ENCODE measurements around the gene BACH2. TPM values are rescaled to one million over a fixed set of nuclear protein-coding genes. Genes with fewer than 3 reads are reported as not detected.

The BACH2 gene
- total RNA-seq, 2 donors from 2014 or later = 0.52 to 1.2 TPM

- H3K27ac ChIP-seq = no peak overlapping the region
- no peak overlapping the region for H3K9ac ChIP-seq (ENCODE audit: low read depth in 2 of 2, low read length in 2 of 2)
- no peaks in the 10 kb centered on the region for H3K9me3 ChIP-seq
- H3K4me3 ChIP-seq = no peak overlapping the region
- H3K27me3 ChIP-seq = no peaks in the 10 kb centered on the region
- DNase-seq = no peak
- intact Hi-C loops (cut with DNase I) = no loop called here
- no peak for TF ChIP-seq CTCF (IDR thresholded peaks at IDR 0.05)
- H3K36me3 ChIP-seq = no peaks in the 10 kb centered on the region
- no peaks in the 10 kb centered on the region for H3K4me1 ChIP-seq
Measured at GRCh38 chr6:90068703-90069523, 227.7 kb downstream of the BACH2 start.

- no peaks in the 10 kb centered on the region for H3K9me3 ChIP-seq
- no peaks in the 10 kb centered on the region for H3K36me3 ChIP-seq
- no peak overlapping the region for H3K27ac ChIP-seq
- TF ChIP-seq CTCF (IDR thresholded peaks at IDR 0.05) = no peak
- H3K4me1 ChIP-seq = no peaks in the 10 kb centered on the region
- H3K9ac ChIP-seq (ENCODE audit: low read depth in 2 of 2, low read length in 2 of 2) = no peak overlapping the region
- no peak overlapping the region for H3K4me3 ChIP-seq
- no peaks in the 10 kb centered on the region for H3K27me3 ChIP-seq
- intact Hi-C loops (cut with DNase I) = no loop called here
- DNase-seq = no peak
Measured at GRCh38 chr6:90068264-90068663, 228.4 kb downstream of the BACH2 start.

- H3K27ac ChIP-seq = no peak overlapping the region
- H3K9ac ChIP-seq (ENCODE audit: low read depth in 2 of 2, low read length in 2 of 2) = no peak overlapping the region
- no peaks in the 10 kb centered on the region for H3K9me3 ChIP-seq
- H3K4me1 ChIP-seq = no peaks in the 10 kb centered on the region
- H3K27me3 ChIP-seq = no peaks in the 10 kb centered on the region
- no peaks in the 10 kb centered on the region for H3K36me3 ChIP-seq
- intact Hi-C loops (cut with DNase I) = no loop called here
- no peak overlapping the region for H3K4me3 ChIP-seq
- TF ChIP-seq CTCF (IDR thresholded peaks at IDR 0.05) = no peak
- no peak for DNase-seq
Measured at GRCh38 chr6:90066697-90067096, 229.9 kb downstream of the BACH2 start.

GRCh38 chr6:90065173-90065572 lies 231.5 kb downstream of the BACH2 start:
- no peak for DNase-seq
- H3K36me3 ChIP-seq = no peaks in the 10 kb centered on the region
- intact Hi-C loops (cut with DNase I) = no loop called here
- H3K9ac ChIP-seq (ENCODE audit: low read depth in 2 of 2, low read length in 2 of 2) = no peak overlapping the region
- no peaks in the 10 kb centered on the region for H3K9me3 ChIP-seq
- no peak overlapping the region for H3K27ac ChIP-seq
- H3K4me3 ChIP-seq = no peak overlapping the region
- TF ChIP-seq CTCF (IDR thresholded peaks at IDR 0.05) = no peak
- no peaks in the 10 kb centered on the region for H3K4me1 ChIP-seq
- H3K27me3 ChIP-seq = no peaks in the 10 kb centered on the region

- H3K27ac ChIP-seq = no peak overlapping the region
- no peak overlapping the region for H3K4me3 ChIP-seq
- no peaks in the 10 kb centered on the region for H3K4me1 ChIP-seq
- no peak for TF ChIP-seq CTCF (IDR thresholded peaks at IDR 0.05)
- no peaks in the 10 kb centered on the region for H3K9me3 ChIP-seq
- intact Hi-C loops (cut with DNase I) = no loop called here
- no peak for DNase-seq
- H3K36me3 ChIP-seq = no peaks in the 10 kb centered on the region
- no peaks in the 10 kb centered on the region for H3K27me3 ChIP-seq
- no peak overlapping the region for H3K9ac ChIP-seq (ENCODE audit: low read depth in 2 of 2, low read length in 2 of 2)
Measured at GRCh38 chr6:90062667-90063066, 234.0 kb downstream of the BACH2 start.
